AG08396 (cell line): ENCODE results near the gene MYH14.
"Not testable (repeated sequence)": the region's sequence is repeated elsewhere in the genome, so short reads cannot be mapped to it uniquely, and the experiment has no call there.

Experiments used
- DNase-seq: peaks from one replicate; pipeline ENCODE4 v3.0.0; 2012; ENCODE audit warnings: low spot score, mixed read lengths

MYH14 gene

DNA sequence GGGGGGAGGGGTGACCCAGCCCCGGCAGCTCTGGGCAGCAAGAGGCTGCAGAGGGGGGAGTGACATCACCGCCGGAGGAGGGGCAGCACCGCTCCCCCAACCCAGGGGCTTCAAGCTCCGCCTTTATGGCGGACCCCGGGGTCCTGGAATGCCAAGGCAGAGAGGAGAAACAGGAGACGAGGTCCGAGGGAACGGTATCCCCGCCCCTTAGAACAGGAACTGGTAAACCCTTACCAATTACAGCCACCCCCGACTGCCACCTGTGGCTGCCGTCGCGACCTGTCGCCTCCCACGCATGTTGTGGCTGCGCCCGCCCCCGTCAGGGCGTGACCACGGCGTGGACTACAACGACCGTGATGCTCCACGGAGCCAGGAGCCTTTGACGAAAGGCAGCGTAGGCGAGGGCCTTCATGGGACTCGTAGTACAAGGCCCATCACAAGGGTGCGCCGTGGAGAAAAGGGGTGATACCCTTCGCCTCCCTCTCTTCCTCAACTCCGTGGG is 129.9 kb downstream of the MYH14 start:
- DNase-seq = no peak

GRCh38 chr19:50333737-50334617 is 130.6 kb downstream of the MYH14 start:
- peak; percentile 92 for DNase-seq

- no peak for DNase-seq
Measured at GRCh38 chr19:50334741-50335421, 131.5 kb downstream of the MYH14 start.

- not testable (repeated sequence) for DNase-seq
Measured at GRCh38 chr19:50337031-50337430, 133.6 kb downstream of the MYH14 start.

- no peak for DNase-seq
Measured at GRCh38 chr19:50340331-50340730, 136.9 kb downstream of the MYH14 start.

- no peak for DNase-seq
Measured at GRCh38 chr19:50341091-50341564, 137.7 kb downstream of the MYH14 start.

DNA sequence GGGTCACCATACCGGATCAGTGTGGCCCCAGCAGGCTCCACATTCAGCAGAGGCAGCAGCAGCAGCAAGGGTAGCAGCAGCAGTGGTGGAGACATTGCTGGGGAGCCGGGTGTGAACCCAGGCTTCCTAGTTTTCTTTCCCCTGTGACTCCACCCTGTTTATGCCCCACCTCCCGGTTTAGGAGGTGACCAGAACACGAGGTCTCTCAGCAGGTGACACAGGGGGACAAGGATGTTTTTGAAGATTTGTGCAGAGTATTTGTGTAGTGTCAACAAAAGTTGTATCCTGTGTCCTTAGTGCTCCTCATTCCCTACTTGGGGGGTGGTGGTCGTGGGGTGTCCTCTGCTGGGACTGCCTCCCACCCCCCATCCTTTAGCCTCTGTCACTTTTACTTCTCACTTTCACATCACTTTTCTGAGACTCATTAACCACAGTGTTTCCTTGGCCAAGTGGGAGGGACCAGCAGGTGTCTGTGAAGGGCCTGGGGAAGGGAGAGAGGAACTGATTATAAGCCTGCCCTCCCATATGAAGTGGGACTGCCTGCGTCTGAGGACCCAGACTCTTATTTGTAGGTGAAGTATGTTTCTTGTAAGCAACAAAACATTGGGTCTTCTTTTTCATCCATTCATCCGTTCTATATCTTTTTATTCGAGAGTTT is 141.4 kb downstream of the MYH14 start:
- DNase-seq = no peak

GRCh38 chr19:50347089-50347581 is 143.7 kb downstream of the MYH14 start:
- DNase-seq = not testable (repeated sequence)

DNA sequence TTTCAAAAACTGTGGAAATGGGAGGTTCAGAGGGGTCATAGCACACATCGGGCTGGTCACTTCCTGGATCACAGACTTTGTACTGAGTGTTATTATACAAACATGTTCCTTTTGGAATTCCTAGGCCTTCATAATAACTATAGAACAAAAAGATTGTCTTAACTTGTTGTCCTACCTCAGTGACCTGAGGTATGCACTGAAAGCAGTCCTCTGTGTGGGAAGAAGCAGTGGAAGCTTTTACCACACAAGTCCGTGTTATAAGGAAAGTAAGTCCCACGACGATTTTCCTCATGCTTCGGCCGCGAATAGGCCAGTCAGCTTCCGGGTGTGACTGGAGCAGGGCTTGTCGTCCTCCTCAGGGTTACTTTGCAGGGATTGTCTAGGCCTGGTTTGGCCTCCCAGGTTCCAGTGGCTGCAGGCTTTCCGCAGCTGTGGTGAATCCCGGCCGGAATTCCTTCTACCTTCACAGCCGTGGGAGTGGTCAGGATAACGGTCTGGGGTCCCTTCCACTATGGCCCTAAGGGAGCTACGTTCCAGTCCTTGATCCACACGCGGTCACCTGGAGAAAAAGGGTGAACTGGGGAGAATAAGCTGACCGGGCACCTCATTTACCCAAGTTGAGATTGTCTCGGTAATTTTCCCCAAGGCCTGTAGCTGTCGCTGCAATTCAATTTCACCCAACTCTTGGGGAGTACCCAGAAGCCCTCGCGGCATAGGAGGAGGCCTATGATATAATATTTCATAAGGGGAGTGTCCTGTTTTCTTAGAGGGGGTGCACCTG is 146.0 kb downstream of the MYH14 start:
- no peak for DNase-seq

GRCh38 chr19:50352242-50352641 is 148.8 kb downstream of the MYH14 start:
- DNase-seq = no peak

- not testable (repeated sequence) for DNase-seq
Measured at GRCh38 chr19:50353487-50353880, 150.1 kb downstream of the MYH14 start.

GRCh38 chr19:50356691-50357177 is 153.3 kb downstream of the MYH14 start:
- no peak for DNase-seq

DNA sequence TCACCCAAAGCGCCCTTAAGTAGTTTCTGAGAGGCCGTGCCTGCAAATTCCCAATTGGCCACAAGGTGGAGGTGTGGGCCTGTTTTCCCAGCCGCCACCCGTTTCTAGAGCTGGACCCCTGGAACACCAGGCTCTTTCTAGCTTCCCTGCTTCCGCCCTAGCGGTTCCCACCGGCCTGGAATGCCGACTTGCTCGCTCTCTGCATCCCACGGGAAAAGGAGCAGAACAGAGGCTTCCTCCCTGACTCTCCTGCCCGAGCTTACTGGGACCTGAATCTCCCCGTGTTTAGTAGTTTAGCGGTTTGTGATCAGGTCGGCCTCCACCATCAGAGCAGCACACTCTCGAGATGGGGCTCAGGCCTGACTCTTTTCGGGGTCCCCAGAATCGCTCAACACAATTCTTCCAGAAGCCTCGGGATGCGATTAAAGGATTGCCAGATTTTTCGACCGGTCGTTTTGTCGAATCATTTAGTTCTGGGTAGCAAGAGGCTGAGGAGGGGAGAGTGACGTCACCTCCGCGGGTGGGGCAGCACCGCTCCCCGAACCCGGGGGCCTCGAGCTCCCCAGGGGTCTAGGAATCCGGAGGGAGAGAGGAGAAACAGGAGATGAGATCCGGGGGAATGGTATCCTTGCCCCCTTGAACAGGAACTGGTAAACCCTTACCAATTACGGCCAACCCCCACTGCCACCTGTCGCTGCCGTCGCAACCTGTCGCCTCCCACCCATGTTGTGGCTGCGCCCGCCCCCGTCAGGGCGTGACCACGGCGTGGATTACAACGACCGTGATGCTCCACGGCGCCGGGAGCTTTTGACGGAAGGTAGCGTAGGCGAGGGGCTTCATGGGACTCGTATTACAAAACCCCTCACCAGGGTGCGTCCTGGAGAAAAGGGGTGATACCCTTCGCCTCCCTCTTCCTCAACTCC is 154.0 kb downstream of the MYH14 start:
- peak; percentile 58 for DNase-seq

GRCh38 chr19:50358483-50359327 is 155.3 kb downstream of the MYH14 start:
- peak; percentile 90 for DNase-seq

- no peak for DNase-seq
Measured at GRCh38 chr19:50359328-50359818, 156.0 kb downstream of the MYH14 start.
